HFF-Myc (cell line): ENCODE measurements around the gene CHAD.

Source experiments
- DNase-seq: peaks from one replicate; pipeline ENCODE4 v3.0.0-alpha.2; 2011; ENCODE audit warnings: low read depth; ENCODE audit errors: extremely low read depth
- H3K4me3 ChIP-seq: replicated peaks from 2 replicates; pipeline ENCODE4 v1.5.1; 2011; ENCODE audit warnings: low read depth, mild to moderate bottlenecking, control low read depth, low read length
- CTCF ChIP-seq: IDR thresholded peaks from 2 replicates; pipeline ENCODE4 v1.5.1; 2012; ENCODE audit warnings: mild to moderate bottlenecking, low read depth, low read length, control low read depth; ENCODE audit errors: missing control alignments

CHAD gene

GRCh38 chr17:50468304-50469207 lies at the start of gene CHAD:
Gene CHAD (minus strand): TSS chr17:50468880. CDS start chr17:50468813, 67 bp downstream.
- DNase-seq: no peak
- H3K4me3 ChIP-seq: peak within 1 kb of the TSS; percentile 20; the same call in 1 of the 2 replicates
- TF ChIP-seq CTCF: no peak

- no peak for TF ChIP-seq CTCF
- H3K4me3 ChIP-seq: no peak overlapping the region
- no peak for DNase-seq
Observed at GRCh38 chr17:50517504-50518383, 49.1 kb upstream of the CHAD start.

- no peak overlapping the region for H3K4me3 ChIP-seq
- TF ChIP-seq CTCF: no peak
- no peak for DNase-seq
Observed at GRCh38 chr17:50517011-50517410, 48.3 kb upstream of the CHAD start.

GRCh38 chr17:50514936-50515702 lies 46.4 kb upstream of the CHAD start:
- no peak for TF ChIP-seq CTCF
- DNase-seq: no peak
- H3K4me3 ChIP-seq: no peak overlapping the region

- TF ChIP-seq CTCF: no peak
- H3K4me3 ChIP-seq: no peak overlapping the region
- DNase-seq: no peak
Observed at GRCh38 chr17:50514388-50514787, 45.7 kb upstream of the CHAD start.

GRCh38 chr17:50513495-50513894 lies 44.8 kb upstream of the CHAD start:
- no peak overlapping the region for H3K4me3 ChIP-seq
- no peak for DNase-seq
- TF ChIP-seq CTCF: no peak
